DND-41 (cell line): ENCODE data around the gene SGIP1.

Source experiments
- CTCF ChIP-seq: IDR thresholded peaks from 2 replicates; pipeline ENCODE4 v1.5.1; 2012; ENCODE audit warnings: borderline replicate concordance, low read length, moderate library complexity, mild to moderate bottlenecking; ENCODE audit not compliant: poor library complexity, severe bottlenecking; ENCODE audit errors: extremely low read depth
- EZH2 ChIP-seq: IDR thresholded peaks from 3 replicates; pipeline ENCODE4 v1.6.1; 2012; ENCODE audit warnings: borderline replicate concordance, low read depth, mild to moderate bottlenecking, moderate library complexity, low read length, inconsistent platforms; ENCODE audit not compliant: severe bottlenecking

GRCh38 chr1:66770694-66771093 lies 236.7 kb downstream of the SGIP1 start:
- TF ChIP-seq CTCF (no peak), EZH2 (no peak)
